Astrocyte of the spinal cord (primary cell): ENCODE results near the gene TTC28.

Source experiments
- DNase-seq: peaks from one replicate; pipeline ENCODE4 v3.0.0; 2011; ENCODE audit warnings: low read depth, low spot score
- H3K4me3 ChIP-seq: 2 replicates; pipeline ENCODE4 v1.5.1; 2011; ENCODE audit warnings: low read depth, mild to moderate bottlenecking, low read length, moderate library complexity
- CTCF ChIP-seq: IDR thresholded peaks from 2 replicates; pipeline ENCODE4 v1.5.1; 2012; ENCODE audit warnings: low read depth, mild to moderate bottlenecking, low read length, inconsistent platforms
- in situ Hi-C: cut with HindIII; loops from 2 replicates; pipeline ENCODE4 v1.10.0; 2017; ENCODE audit warnings: low sequenced_read_pairs

The TTC28 gene

GRCh38 chr22:28426346-28427132 is 253.1 kb downstream of the TTC28 start:
- no peak for DNase-seq
- no peak overlapping the region for H3K4me3 ChIP-seq
- no peak for TF ChIP-seq CTCF
- in situ Hi-C loops: no loop called here

- in situ Hi-C loops: no loop called here
- no peak overlapping the region for H3K4me3 ChIP-seq
- no peak for DNase-seq
- TF ChIP-seq CTCF: no peak
Measured at GRCh38 chr22:28425211-28425610, 254.4 kb downstream of the TTC28 start.

GRCh38 chr22:28424427-28425080 is 255.1 kb downstream of the TTC28 start:
- peak; percentile 32 for DNase-seq
- TF ChIP-seq CTCF: no peak
- in situ Hi-C loops: no loop called here

GRCh38 chr22:28419919-28420318 is 259.7 kb downstream of the TTC28 start:
- in situ Hi-C loops: no loop called here
- no peak overlapping the region for H3K4me3 ChIP-seq
- TF ChIP-seq CTCF: no peak
- no peak for DNase-seq

More at GRCh38 chr22:28424427-28425080, 255.1 kb downstream of the TTC28 start:
- no peak overlapping the region for H3K4me3 ChIP-seq

- in situ Hi-C loops: no loop called here
- no peak for DNase-seq
- TF ChIP-seq CTCF: no peak
- H3K4me3 ChIP-seq: no peak overlapping the region
Measured at GRCh38 chr22:28418008-28418407, 261.6 kb downstream of the TTC28 start.

GRCh38 chr22:28417431-28417830 is 262.2 kb downstream of the TTC28 start:
- no peak for DNase-seq
- in situ Hi-C loops: no loop called here
- TF ChIP-seq CTCF: no peak
- H3K4me3 ChIP-seq: no peak overlapping the region
